Mucosa of stomach (tissue), 1 donor: Measurements from ENCODE around the gene OTOGL.
"Not testable (repeated sequence)": the region's sequence is repeated elsewhere in the genome, so short reads cannot be mapped to it uniquely, and the experiment has no call there.

Experiments
- H3K27me3 ChIP-seq: one replicate; pipeline ENCODE4 v1.7.0; 2013; ENCODE audit warnings: mild to moderate bottlenecking, low read length; ENCODE audit not compliant: control insufficient read depth, insufficient read depth
- H3K36me3 ChIP-seq: one replicate; pipeline ENCODE4 v1.7.0; 2013; ENCODE audit warnings: low read length; ENCODE audit not compliant: control insufficient read depth, insufficient read depth
- H3K4me1 ChIP-seq: one replicate; pipeline ENCODE4 v1.7.0; 2013; ENCODE audit warnings: mild to moderate bottlenecking, low read length; ENCODE audit not compliant: control insufficient read depth, insufficient read depth
- H3K4me3 ChIP-seq: one replicate; pipeline ENCODE4 v1.7.0; 2013; ENCODE audit warnings: low read length
- H3K9ac ChIP-seq: one replicate; pipeline ENCODE4 v1.7.0; 2013; ENCODE audit warnings: mild to moderate bottlenecking, low read length, moderate library complexity
- H3K9me3 ChIP-seq: one replicate; pipeline ENCODE4 v1.7.0; 2013; ENCODE audit warnings: mild to moderate bottlenecking, low read length, moderate library complexity; ENCODE audit not compliant: control insufficient read depth
- donor health status: Pancreatic carcinoma.

Gene OTOGL

DNA sequence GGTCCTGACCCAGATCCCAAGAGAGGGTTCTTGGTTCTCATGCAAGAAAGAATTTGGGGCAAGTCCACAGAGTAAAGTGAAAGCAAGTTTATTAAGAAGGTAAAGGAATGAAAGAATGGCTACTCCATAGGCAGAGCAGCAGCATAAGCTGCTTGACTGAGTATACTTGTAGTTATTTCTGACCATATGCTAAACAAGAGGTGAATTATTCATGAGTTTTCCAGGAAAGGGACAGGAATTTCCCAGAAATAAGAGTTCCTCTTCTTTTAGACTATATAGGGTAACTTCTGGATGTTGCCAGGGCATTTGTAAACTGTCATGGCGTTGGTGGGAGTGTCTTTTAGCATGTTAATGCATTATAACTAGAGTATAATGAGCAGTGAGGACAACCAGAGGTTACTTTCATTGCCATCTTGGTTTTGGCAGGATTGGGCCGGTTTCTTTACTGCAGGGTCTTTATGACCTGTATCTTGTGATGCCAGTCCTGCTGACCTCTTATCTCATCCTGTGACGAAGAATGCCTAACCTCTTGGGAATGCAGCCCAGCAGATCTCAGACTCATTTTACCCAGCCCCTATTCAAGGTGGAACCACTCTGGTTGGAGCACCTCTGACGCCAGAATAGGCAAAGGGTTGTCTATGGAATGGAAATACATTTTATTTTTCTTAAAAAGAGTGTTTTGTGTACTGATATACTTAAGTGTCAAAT, 113.8 kb downstream of the OTOGL start:
- no peaks in the 10 kb centered on the region for H3K9me3 ChIP-seq
- peaks cover 4% of the 10 kb centered on the region for H3K4me1 ChIP-seq
- H3K4me3 ChIP-seq: no peak overlapping the region
- no peaks in the 10 kb centered on the region for H3K27me3 ChIP-seq
- H3K9ac ChIP-seq: no peak overlapping the region
- no peaks in the 10 kb centered on the region for H3K36me3 ChIP-seq

- Histone ChIP-seq H3K36me3 (no peaks in the 10 kb centered on the region), H3K9ac (no peak overlapping the region), H3K27me3 (no peaks in the 10 kb centered on the region), H3K4me1 (no peaks in the 10 kb centered on the region), H3K4me3 (no peak overlapping the region), H3K9me3 (no peaks in the 10 kb centered on the region)
Measured at GRCh38 chr12:80213871-80214270, 114.5 kb downstream of the OTOGL start.

- H3K4me3 ChIP-seq: no peak overlapping the region
- H3K9me3 ChIP-seq: no peaks in the 10 kb centered on the region
- no peaks in the 10 kb centered on the region for H3K27me3 ChIP-seq
- H3K9ac ChIP-seq: no peak overlapping the region
- no peaks in the 10 kb centered on the region for H3K4me1 ChIP-seq
- no peaks in the 10 kb centered on the region for H3K36me3 ChIP-seq
Measured at GRCh38 chr12:80217011-80217535, 117.7 kb downstream of the OTOGL start.

GRCh38 chr12:80218925-80219324, 119.6 kb downstream of the OTOGL start:
- H3K27me3 ChIP-seq, H3K4me3 ChIP-seq, H3K36me3 ChIP-seq, H3K9me3 ChIP-seq, H3K9ac ChIP-seq, H3K4me1 ChIP-seq: not testable (repeated sequence)

GRCh38 chr12:80219345-80219744, 120.0 kb downstream of the OTOGL start:
- no peaks in the 10 kb centered on the region for H3K36me3 ChIP-seq
- H3K9ac ChIP-seq: no peak overlapping the region
- no peaks in the 10 kb centered on the region for H3K4me1 ChIP-seq
- no peak overlapping the region for H3K4me3 ChIP-seq
- H3K9me3 ChIP-seq: no peaks in the 10 kb centered on the region
- no peaks in the 10 kb centered on the region for H3K27me3 ChIP-seq

DNA sequence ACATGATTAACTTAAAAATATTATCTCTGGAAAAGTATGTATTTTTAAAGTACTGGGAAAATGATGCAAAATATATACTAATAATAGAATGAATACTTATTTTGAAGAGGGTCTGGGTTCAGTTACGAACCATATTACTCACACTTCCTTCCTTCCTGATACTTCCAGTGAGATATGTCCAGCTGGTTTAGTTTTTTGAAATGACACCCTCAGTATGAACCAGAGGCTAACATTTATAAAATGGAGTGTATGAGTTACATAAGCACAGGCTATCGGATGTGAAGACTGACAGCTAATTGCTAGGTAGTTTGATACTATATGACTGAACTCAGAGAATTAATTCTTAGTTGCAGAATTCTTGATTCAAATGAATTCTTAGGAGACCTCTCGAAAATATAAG, 122.9 kb downstream of the OTOGL start:
- no peaks in the 10 kb centered on the region for H3K9me3 ChIP-seq
- no peaks in the 10 kb centered on the region for H3K4me1 ChIP-seq
- no peaks in the 10 kb centered on the region for H3K36me3 ChIP-seq
- no peak overlapping the region for H3K4me3 ChIP-seq
- H3K9ac ChIP-seq: no peak overlapping the region
- H3K27me3 ChIP-seq: no peaks in the 10 kb centered on the region

GRCh38 chr12:80226576-80226975, 127.2 kb downstream of the OTOGL start:
- Histone ChIP-seq H3K36me3 (no peaks in the 10 kb centered on the region), H3K4me3 (no peak overlapping the region), H3K4me1 (no peaks in the 10 kb centered on the region), H3K9ac (no peak overlapping the region), H3K9me3 (no peaks in the 10 kb centered on the region), H3K27me3 (no peaks in the 10 kb centered on the region)

GRCh38 chr12:80227904-80228303, 128.6 kb downstream of the OTOGL start:
- not testable (repeated sequence) for H3K9me3 ChIP-seq, H3K9ac ChIP-seq, H3K4me1 ChIP-seq, H3K4me3 ChIP-seq, H3K27me3 ChIP-seq, H3K36me3 ChIP-seq

GRCh38 chr12:80230068-80230467, 130.7 kb downstream of the OTOGL start:
- no peaks in the 10 kb centered on the region for H3K4me1 ChIP-seq
- H3K27me3 ChIP-seq: no peaks in the 10 kb centered on the region
- H3K36me3 ChIP-seq: no peaks in the 10 kb centered on the region
- H3K4me3 ChIP-seq: no peak overlapping the region
- H3K9me3 ChIP-seq: no peaks in the 10 kb centered on the region
- no peak overlapping the region for H3K9ac ChIP-seq

GRCh38 chr12:80232837-80233236, 133.5 kb downstream of the OTOGL start:
- Histone ChIP-seq H3K4me1 (no peaks in the 10 kb centered on the region), H3K27me3 (no peaks in the 10 kb centered on the region), H3K36me3 (no peaks in the 10 kb centered on the region), H3K4me3 (no peak overlapping the region), H3K9me3 (no peaks in the 10 kb centered on the region), H3K9ac (no peak overlapping the region)

DNA sequence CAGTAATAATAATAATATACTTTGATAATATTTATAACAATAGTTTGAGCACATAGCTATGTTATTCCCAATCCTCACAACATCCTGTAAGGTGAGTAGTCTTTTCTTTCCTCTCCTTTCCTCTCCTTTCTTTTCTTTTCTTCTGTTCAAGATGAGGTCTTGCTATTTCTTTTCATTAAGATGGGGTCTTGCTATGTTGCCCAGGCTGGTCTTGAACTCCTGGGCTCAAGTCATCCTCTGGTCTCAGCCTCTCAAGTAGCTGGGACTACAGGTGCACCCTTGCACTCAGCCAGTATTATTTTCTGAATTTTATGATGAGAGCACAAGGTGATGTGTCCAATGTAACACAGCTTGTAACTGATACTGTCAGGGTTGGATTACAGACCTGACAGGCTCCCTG, 134.6 kb downstream of the OTOGL start:
- H3K27me3 ChIP-seq: no peaks in the 10 kb centered on the region
- no peaks in the 10 kb centered on the region for H3K36me3 ChIP-seq
- H3K4me3 ChIP-seq: no peak overlapping the region

DNA sequence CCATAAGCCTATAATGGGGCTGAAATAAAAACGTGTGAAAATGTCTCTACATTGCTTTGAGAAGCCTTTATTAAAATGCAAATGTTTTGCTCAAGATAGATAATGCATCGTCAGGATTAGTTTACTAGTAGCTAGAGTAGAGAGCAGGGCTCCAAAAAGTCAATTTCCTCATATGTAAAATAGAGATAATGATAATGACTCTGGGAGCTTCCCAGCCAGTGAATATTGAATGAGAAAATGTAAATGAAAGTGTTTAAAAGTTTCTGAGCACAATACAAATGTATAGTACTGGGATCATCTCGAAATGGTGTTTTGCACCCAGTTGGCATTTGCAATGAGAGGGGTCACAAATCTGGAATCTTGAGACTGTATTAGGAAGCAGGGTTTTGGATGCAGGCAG, 135.3 kb downstream of the OTOGL start:
- Histone ChIP-seq H3K9me3 (no peaks in the 10 kb centered on the region), H3K27me3 (no peaks in the 10 kb centered on the region), H3K9ac (no peak overlapping the region), H3K4me1 (no peaks in the 10 kb centered on the region), H3K4me3 (no peak overlapping the region), H3K36me3 (no peaks in the 10 kb centered on the region)

More for the DNA sequence above, 134.6 kb downstream of the OTOGL start:
- no peak overlapping the region for H3K9ac ChIP-seq
- H3K4me1 ChIP-seq: no peaks in the 10 kb centered on the region
- no peaks in the 10 kb centered on the region for H3K9me3 ChIP-seq

GRCh38 chr12:80235944-80236343, 136.6 kb downstream of the OTOGL start:
- H3K36me3 ChIP-seq: no peaks in the 10 kb centered on the region
- no peaks in the 10 kb centered on the region for H3K4me1 ChIP-seq
- H3K9me3 ChIP-seq: no peaks in the 10 kb centered on the region
- H3K4me3 ChIP-seq: no peak overlapping the region
- H3K27me3 ChIP-seq: no peaks in the 10 kb centered on the region
- H3K9ac ChIP-seq: no peak overlapping the region
